Measurements from ENCODE around the gene CD19. TPM values are rescaled to one million over a fixed set of nuclear protein-coding genes. Genes with fewer than 3 reads are reported as not detected.

Gene CD19
- total and polyA plus RNA-seq, 10 of the 15 experiments (the other 5 are each of a cell fraction or from before 2014, with no cell fraction given) = 1.2 to 125 (median 77.2) TPM

DNA sequence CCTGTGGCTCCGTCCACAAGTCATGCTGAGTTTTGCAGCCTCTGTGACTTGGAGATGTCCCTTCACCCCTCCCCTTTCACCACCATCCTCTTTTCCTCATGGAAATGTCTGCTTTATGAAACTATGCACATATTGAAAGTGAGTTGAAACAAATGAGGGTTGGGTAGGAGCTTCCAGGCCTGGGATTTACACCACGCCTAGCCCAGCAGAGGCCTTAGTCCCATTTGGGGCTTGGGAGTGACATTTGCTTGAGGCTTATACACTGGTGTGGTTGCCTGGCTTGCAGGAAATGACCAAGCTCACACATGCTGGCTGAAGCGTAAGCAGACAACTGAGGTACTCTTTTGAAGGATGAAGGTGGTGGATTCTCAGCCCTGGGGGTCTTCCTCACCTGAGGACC, 32.3 kb downstream of the CD19 start:
- no peaks in the 10 kb centered on the region for H3K79me2 ChIP-seq (ENCODE audit: control insufficient read depth, insufficient read depth, low read length)
- in situ Hi-C loops (cut with MboI) = no loop called here
- H3K27ac ChIP-seq (ENCODE audit: control insufficient read depth, insufficient read depth) = no peak overlapping the region
- FAIRE-seq (no peak), ATAC-seq (no peak), DNase-seq (ENCODE audit: low read depth, low spot score) (no peak)
- H3K4me1 ChIP-seq (ENCODE audit: control insufficient read depth, insufficient read depth, low read length) = no peaks in the 10 kb centered on the region
- BruUV-seq (replicated peaks) = TSS peak; percentile 59
- H3K9ac ChIP-seq (ENCODE audit: control insufficient read depth, insufficient read depth, low read length) = no peak overlapping the region
- ChIA-PET CTCF (interaction anchor here (1.1 kb wide), 1 partner anchor 10 kb away, joined by 3 read pairs; no protein-coding TSS in a partner anchor), RAD21 (ENCODE audit: unreplicated experiment) (no interaction called here), POLR2A (interaction anchor here (0.6 kb wide), 1 partner anchor 55 kb away, joined by 3 read pairs; no protein-coding TSS in a partner anchor), SMC1A (ENCODE audit: uncharacterized antibody, unreplicated experiment) (interaction anchor here (1.6 kb wide), 1 partner anchor 8 kb away, joined by 4 read pairs; no protein-coding TSS in a partner anchor)
- H2AFZ ChIP-seq (ENCODE audit: control insufficient read depth, low read depth, low read length) = no peak overlapping the region
- intact Hi-C loops (cut with micrococcal nuclease; ENCODE audit: unreplicated experiment) = no loop called here
- no peaks in the 10 kb centered on the region for H3K27me3 ChIP-seq (replicated peaks in 1 of 2; ENCODE audit: control insufficient read depth in 2 of 2, insufficient read depth in 2 of 2, low read length in 1 of 2)
- WGBS (ENCODE audit: insufficient coverage, insufficient replicate concordance, low lambda C conversion rate, missing lambda C conversion rate) = 100% methylated on average over 3 of the region's 3 CpGs
- peaks cover 9 to 28% of the 10 kb centered on the region in 2 experiments for H3K36me3 ChIP-seq (ENCODE audit: control insufficient read depth in 2 of 2, insufficient read depth in 2 of 2, low read length in 1 of 2)
- no peak overlapping the region for H3K4me2 ChIP-seq (ENCODE audit: control insufficient read depth, insufficient read depth)
- no peaks in the 10 kb centered on the region for H3K9me3 ChIP-seq (replicated peaks; ENCODE audit: control insufficient read depth, insufficient read depth, low read length)
- TF ChIP-seq, protein P1, sequence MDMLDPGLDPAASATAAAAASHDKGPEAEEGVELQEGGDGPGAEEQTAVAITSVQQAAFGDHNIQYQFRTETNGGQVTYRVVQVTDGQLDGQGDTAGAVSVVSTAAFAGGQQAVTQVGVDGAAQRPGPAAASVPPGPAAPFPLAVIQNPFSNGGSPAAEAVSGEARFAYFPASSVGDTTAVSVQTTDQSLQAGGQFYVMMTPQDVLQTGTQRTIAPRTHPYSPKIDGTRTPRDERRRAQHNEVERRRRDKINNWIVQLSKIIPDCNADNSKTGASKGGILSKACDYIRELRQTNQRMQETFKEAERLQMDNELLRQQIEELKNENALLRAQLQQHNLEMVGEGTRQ (IDR thresholded peaks at IDR 0.05; ENCODE audit: borderline replicate concordance, low read depth, low read length) = no peak
- TF ChIP-seq ZSCAN29 (IDR thresholded peaks at IDR 0.05) (no peak), MYC (IDR thresholded peaks at IDR 0.05; ENCODE audit: insufficient read depth, insufficient read length, insufficient replicate concordance, low read length, severe bottlenecking) (no peak), EGR1 (IDR thresholded peaks at IDR 0.05; ENCODE audit: borderline replicate concordance in 1 of 2, low read depth in 2 of 2, low read length in 2 of 2) (no peak)
- no peaks in the 10 kb centered on the region for H4K20me1 ChIP-seq (ENCODE audit: control insufficient read depth, insufficient read depth)
- no peak overlapping the region for H3K4me3 ChIP-seq

DNA sequence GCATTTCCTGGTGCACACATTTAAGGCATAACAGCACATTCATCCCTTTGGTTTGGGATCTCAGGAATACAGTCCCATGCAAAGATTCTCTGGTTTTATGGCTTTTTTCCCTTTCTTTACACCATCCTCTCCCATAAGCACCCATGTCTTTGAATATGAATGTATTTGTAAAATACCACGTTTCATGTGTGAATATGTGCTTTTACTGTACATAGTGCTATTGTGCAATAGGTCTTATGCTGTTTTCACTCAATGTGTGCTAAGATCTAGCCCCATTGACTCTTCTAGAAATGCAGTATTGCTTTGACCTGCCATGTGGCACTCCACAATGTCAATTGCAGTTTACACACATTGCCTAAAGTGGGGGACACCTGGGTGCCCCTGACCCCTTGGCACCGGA, 32.7 kb downstream of the CD19 start:
- no TSS peak for BruUV-seq (replicated peaks)
- no peak for ATAC-seq
- intact Hi-C loops (cut with micrococcal nuclease; ENCODE audit: unreplicated experiment) = no loop called here
- H2AFZ ChIP-seq (ENCODE audit: control insufficient read depth, low read depth, low read length) = no peak overlapping the region
- FAIRE-seq = no peak
- ChIA-PET CTCF (interaction anchor here (1.1 kb wide), 1 partner anchor 9 kb away, joined by 3 read pairs; no protein-coding TSS in a partner anchor), SMC1A (ENCODE audit: uncharacterized antibody, unreplicated experiment) (interaction anchor here (1.6 kb wide), 1 partner anchor 8 kb away, joined by 4 read pairs; no protein-coding TSS in a partner anchor), POLR2A (no interaction called here), RAD21 (ENCODE audit: unreplicated experiment) (no interaction called here)
- no peak overlapping the region for H3K4me3 ChIP-seq
- DNase-seq (ENCODE audit: low read depth, low spot score) = no peak
- H3K9me3 ChIP-seq (replicated peaks; ENCODE audit: control insufficient read depth, insufficient read depth, low read length) = no peaks in the 10 kb centered on the region
- no peaks in the 10 kb centered on the region for H3K4me1 ChIP-seq (ENCODE audit: control insufficient read depth, insufficient read depth, low read length)
- no peak overlapping the region for H3K27ac ChIP-seq (ENCODE audit: control insufficient read depth, insufficient read depth)
- no peaks in the 10 kb centered on the region for H3K79me2 ChIP-seq (ENCODE audit: control insufficient read depth, insufficient read depth, low read length)
- in situ Hi-C loops (cut with MboI) = no loop called here
- H3K9ac ChIP-seq (ENCODE audit: control insufficient read depth, insufficient read depth, low read length) = no peak overlapping the region
- WGBS (ENCODE audit: insufficient coverage, insufficient replicate concordance, low lambda C conversion rate, missing lambda C conversion rate) = 100% methylated on average over 2 of the region's 2 CpGs
- H3K36me3 ChIP-seq (ENCODE audit: control insufficient read depth in 2 of 2, insufficient read depth in 2 of 2, low read length in 1 of 2) = peaks cover 8 to 28% of the 10 kb centered on the region in 2 experiments
- no peaks in the 10 kb centered on the region for H4K20me1 ChIP-seq (ENCODE audit: control insufficient read depth, insufficient read depth)
- no peaks in the 10 kb centered on the region for H3K27me3 ChIP-seq (replicated peaks in 1 of 2; ENCODE audit: control insufficient read depth in 2 of 2, insufficient read depth in 2 of 2, low read length in 1 of 2)
- no peak overlapping the region for H3K4me2 ChIP-seq (ENCODE audit: control insufficient read depth, insufficient read depth)
- TF ChIP-seq IRF4 (IDR thresholded peaks at IDR 0.05; ENCODE audit: low read depth, low read length) = no peak
- TF ChIP-seq, protein P2, sequence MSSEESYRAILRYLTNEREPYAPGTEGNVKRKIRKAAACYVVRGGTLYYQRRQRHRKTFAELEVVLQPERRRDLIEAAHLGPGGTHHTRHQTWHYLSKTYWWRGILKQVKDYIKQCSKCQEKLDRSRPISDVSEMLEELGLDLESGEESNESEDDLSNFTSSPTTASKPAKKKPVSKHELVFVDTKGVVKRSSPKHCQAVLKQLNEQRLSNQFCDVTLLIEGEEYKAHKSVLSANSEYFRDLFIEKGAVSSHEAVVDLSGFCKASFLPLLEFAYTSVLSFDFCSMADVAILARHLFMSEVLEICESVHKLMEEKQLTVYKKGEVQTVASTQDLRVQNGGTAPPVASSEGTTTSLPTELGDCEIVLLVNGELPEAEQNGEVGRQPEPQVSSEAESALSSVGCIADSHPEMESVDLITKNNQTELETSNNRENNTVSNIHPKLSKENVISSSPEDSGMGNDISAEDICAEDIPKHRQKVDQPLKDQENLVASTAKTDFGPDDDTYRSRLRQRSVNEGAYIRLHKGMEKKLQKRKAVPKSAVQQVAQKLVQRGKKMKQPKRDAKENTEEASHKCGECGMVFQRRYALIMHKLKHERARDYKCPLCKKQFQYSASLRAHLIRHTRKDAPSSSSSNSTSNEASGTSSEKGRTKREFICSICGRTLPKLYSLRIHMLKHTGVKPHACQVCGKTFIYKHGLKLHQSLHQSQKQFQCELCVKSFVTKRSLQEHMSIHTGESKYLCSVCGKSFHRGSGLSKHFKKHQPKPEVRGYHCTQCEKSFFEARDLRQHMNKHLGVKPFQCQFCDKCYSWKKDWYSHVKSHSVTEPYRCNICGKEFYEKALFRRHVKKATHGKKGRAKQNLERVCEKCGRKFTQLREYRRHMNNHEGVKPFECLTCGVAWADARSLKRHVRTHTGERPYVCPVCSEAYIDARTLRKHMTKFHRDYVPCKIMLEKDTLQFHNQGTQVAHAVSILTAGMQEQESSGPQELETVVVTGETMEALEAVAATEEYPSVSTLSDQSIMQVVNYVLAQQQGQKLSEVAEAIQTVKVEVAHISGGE (CRISPR knock-in tag; IDR thresholded peaks at IDR 0.05) = no peak
- TF ChIP-seq, protein P3, sequence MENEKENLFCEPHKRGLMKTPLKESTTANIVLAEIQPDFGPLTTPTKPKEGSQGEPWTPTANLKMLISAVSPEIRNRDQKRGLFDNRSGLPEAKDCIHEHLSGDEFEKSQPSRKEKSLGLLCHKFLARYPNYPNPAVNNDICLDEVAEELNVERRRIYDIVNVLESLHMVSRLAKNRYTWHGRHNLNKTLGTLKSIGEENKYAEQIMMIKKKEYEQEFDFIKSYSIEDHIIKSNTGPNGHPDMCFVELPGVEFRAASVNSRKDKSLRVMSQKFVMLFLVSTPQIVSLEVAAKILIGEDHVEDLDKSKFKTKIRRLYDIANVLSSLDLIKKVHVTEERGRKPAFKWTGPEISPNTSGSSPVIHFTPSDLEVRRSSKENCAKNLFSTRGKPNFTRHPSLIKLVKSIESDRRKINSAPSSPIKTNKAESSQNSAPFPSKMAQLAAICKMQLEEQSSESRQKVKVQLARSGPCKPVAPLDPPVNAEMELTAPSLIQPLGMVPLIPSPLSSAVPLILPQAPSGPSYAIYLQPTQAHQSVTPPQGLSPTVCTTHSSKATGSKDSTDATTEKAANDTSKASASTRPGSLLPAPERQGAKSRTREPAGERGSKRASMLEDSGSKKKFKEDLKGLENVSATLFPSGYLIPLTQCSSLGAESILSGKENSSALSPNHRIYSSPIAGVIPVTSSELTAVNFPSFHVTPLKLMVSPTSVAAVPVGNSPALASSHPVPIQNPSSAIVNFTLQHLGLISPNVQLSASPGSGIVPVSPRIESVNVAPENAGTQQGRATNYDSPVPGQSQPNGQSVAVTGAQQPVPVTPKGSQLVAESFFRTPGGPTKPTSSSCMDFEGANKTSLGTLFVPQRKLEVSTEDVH (IDR thresholded peaks at IDR 0.05; ENCODE audit: low read depth, partially characterized antibody) = no peak
- TF ChIP-seq TCF7 (IDR thresholded peaks at IDR 0.05; ENCODE audit: borderline replicate concordance) = no peak
- no peak for TF ChIP-seq MXI1 (IDR thresholded peaks at IDR 0.05; ENCODE audit: low read depth, low read length)
- no peak for TF ChIP-seq CREM (IDR thresholded peaks at IDR 0.05; ENCODE audit: low read depth)

All from GM12878 (cell line).